GM21529 (cell line): ENCODE data around the gene ZBED1.
"Not testable (repeated sequence)": the region's sequence is repeated elsewhere in the genome, so short reads cannot be mapped to it uniquely, and the experiment has no call there.

Experiments
- ATAC-seq: cut with Tn5 transposase; IDR thresholded peaks from one replicate; pipeline ENCODE4 v1.9.1; 2021; ENCODE audit not compliant: unreplicated experiment

Gene ZBED1

GRCh38 chrX:2520539-2520938, 19.8 kb upstream of the ZBED1 start:
- ATAC-seq = no peak

DNA sequence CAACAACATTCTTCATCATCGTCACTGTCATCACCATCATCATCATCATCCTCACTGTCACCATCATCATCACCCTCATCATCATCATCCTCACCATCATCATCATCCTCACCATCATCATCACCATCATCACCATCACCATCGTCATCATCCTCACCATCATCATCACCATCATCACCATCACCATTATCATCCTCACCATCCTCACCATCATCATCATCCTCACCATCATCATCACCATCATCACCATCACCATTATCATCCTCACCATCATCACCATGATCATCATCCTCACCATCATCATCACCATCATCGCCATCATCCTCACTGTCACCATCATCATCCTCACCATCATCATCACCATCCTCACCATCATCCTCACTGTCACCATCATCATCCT, 18.9 kb upstream of the ZBED1 start:
- ATAC-seq = not testable (repeated sequence)

DNA sequence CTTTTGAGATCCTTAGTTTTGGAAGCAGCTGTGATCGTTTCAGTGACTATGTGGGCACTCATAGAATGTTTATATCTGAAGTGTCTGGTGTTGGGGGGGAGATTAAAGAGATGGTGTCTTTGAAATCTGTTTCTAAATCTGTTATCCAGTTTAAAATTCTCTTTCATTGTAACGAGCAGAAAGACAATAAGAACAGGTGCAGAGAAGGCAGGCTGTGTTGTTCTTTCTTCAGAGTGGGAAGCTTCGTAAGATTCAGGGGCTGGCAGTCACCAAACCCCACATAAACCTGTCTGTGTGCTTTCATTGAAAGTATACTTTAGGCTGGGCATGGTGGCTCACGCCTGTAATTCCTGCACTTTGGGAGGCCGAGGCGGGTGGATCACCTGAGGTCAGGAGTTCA, 16.3 kb upstream of the ZBED1 start:
- ATAC-seq = no peak

DNA sequence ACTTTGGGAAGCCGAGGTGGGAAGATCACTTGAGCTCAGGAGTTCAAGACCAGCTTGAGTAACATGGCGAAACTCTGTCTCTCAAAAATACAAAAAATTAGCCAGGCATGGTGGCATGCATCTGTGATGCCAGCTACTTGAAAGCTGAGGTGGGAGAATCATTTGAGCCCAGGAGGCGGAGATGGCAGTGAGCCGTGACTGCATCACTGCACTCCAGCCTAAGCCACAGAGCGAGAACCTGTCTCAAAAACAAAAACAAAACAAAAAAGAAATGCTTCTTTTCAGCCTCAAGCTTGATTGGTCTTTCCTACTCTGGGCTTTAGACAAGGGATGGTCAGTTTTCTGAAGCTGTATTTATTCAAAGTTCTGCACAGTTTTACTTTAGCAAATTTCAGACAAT, 15.8 kb upstream of the ZBED1 start:
- ATAC-seq = peak; percentile 59

DNA sequence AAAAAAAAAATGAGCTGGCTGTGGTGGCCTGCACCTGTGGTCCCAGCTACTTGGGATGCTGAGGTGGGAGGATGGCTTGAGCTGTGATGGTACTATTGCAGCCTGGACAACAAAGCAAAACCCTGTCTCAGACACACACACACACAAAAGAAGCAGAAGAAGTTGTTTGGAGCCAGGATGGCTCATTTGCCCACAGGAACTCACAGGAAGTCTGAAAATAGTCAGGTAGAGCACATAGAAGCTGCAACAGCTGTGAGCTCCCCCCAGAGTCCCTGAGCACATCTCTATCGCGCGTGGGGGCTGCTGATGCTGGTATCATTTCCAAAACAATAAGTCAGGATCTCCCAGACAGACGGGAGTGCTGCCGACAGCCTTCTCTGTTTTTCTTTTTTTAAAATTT, 13.4 kb upstream of the ZBED1 start:
- no peak for ATAC-seq

GRCh38 chrX:2513121-2513664, 12.4 kb upstream of the ZBED1 start:
- ATAC-seq = no peak

DNA sequence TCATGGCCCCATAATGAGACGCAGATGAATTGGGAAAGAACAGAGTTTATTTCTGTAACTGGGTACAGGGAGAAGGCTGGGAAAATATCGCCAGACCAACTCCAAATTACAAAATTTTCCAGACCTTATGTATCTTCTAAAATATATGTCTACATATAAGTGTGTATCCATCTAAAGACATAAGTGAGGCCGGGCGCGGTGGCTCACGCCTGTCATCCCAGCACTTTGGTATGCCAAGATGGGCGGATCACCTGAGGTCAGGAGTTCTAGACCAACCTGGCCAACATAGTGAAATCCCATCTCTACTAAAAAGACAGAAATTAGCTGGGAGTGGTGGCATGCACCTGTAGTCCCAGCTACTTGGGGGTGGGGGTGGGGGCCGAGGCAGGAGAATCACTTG, 11.7 kb upstream of the ZBED1 start:
- ATAC-seq = no peak

DNA sequence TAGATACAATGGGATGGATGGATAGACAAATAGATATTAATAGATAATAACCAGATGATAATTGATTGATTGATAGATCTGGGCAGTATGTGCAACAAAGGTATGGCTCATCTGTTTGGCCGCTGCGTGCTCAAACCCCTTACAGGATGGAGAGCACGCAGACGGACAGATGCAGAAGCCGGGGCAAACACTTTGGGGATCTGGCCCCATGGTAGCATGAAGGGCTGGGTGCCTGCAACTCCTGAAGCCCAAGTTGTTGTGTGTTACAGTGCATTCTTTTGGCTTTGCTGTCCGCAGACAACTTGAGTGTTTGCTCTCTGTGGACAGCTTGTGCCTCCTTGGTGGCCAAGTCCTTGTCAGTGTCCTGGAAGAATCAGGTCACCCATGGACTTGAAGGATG, 10.6 kb upstream of the ZBED1 start:
- no peak for ATAC-seq

- no peak for ATAC-seq
Observed at GRCh38 chrX:2508648-2509335, 8.0 kb upstream of the ZBED1 start.

DNA sequence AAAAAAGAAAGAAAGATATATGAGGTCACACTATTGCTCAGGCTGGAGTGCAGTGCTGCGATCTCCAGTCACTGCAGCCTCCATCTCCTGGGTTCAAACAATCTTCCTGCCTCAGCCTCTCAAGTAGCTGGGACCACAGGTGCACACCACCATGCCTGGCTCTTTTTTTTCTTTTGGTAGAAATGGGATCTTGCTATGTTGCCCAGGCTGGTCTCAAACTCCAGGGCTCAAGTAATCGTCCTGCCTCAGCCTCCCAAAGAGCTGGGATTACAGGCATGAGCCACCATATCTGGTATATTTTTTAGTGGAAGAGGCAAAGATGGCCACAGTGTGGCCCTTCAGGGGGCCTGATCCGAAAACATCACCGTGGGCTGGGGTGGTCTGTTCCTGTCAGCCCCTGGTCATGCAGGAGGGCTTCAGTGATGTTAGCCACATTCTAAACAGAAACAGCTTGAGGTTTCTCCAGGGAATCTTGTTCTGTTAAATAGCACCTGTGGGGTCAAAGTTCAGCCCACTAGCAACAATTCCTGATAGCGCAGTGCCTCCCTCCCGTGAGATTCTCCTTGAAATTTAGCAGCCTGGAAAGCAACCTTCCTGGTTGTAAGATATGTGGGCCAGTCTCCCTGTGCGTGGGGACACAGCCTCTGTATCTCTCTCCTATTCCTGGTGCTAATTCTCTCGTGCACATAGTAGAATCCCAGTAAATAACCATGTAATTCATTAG, 7.3 kb upstream of the ZBED1 start:
- ATAC-seq = no peak

DNA sequence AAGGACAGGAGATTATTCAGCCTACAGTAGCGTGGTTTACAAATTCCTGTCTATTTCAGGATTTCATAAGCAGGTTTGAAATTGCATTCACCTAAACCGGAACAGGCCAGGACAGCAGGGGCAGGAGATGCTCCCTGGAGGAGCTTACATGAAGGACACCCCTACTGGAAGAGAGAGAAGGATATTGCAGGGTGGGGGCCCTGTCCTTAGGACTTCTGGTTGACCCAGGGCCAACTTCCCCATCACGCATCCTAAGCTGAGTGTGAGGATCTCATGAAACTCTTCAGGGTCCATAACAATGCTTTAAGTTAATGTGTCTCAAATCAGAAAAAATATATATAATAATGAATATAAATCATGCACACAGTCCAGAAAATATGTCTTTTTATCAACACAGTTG, 6.4 kb upstream of the ZBED1 start:
- no peak for ATAC-seq

- ATAC-seq = not testable (repeated sequence)
Observed at GRCh38 chrX:2505341-2505740, 4.6 kb upstream of the ZBED1 start.

GRCh38 chrX:2504706-2505332, 4.0 kb upstream of the ZBED1 start:
- no peak for ATAC-seq

DNA sequence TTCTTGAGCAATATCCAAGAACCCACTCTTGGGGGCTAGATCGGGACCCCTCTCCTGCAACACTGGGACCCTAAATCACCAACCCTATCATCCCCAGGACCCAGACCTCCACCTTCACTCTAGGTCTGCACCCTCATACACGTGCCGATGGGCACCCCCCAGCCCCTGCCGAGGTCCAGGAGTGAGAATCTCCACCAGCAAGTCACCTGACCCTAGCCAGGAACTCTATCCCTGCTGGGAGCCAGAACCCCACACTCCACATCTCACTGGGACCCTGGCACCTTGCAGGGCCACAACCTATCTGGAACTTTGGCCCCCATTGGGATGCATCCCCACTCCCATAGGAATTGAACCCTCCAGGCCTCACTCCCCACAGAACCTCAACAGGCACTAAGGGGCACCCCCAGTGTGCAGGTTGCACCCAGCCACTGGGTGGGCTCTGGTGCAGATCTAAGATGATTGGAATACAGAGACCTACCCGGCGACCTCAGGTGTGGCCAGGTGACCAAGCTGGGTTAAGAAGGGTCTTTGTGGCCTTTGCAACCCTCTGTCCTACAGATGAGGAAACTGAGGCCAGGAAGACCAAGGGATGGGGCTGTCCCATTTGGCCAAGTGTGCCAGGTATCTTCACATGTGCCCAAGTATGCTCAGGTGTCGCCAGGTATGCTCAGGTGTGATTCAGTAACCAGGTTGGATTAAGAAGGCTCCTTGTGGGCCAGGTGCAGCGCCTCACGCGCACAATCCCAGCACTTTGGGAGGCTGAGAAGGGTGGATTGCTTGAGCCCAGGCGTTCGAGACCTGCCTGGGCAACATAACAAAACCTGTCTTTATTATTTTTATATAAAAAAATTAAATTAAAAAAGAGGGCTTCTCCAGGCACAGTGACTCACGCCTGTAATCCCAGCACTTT, 3.1 kb upstream of the ZBED1 start:
- ATAC-seq = no peak

DNA sequence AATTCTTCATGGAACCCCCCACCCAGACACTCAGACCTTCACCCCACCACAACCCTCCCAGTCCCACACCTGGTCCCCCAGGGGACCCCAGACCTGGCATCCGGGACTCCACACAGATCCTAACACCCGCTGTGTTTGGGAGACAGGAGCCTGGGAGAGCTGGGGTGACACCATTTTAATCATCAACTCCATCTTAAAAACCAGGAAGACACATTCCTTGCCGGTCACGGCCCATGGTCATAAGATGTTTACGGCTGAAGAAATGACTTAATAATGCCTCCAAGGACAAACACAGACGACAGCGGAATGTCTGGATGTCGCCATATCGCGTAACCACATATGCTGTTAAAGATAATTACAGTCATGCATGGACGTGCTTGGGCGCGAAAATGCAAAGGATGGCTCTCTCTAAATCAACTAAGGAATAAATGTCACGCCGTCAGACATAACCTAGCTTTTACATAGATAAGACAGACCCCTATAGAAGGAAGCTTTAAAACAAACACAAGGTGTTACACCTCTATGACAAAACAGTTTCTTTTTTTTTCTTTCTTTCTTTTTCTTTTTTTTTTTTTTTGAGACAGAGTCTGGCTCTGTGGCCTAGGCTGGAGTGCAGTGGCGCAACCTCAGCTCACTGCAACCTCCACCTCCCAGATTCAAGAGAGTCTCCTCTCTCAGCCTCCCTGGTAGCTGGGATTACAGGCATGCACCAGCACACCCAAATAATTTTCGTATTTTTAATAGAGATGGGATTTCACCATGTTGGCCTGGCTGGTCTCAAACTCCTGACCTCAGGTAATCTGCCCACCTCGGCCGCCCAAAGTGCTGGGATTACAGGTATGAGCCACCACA, 2.1 kb upstream of the ZBED1 start:
- ATAC-seq = no peak

DNA sequence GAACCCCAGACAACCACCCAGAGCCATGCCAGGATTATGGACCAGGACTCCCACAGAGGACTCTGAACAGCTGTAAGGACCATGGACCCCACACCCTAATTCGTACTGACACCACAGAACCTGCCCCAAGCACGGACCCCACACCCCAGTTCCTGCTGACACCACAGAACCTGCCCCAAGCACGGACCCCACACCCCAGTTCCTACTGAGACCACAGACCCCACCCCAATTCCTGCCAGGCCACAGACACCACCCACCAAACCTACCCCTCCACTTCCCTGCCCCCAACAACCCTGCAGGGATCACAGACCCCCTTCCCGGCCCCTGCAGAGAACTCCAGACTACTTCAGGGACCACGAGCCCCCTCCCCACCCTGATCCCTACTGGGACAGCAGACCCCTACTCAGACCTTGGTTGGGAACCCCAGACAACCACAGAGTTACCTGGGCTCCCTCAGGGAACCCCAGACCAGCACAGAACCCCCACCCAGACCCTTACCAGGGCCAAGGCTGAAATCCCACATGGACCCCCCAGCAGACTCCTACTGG, 1.4 kb upstream of the ZBED1 start:
- ATAC-seq = no peak

DNA sequence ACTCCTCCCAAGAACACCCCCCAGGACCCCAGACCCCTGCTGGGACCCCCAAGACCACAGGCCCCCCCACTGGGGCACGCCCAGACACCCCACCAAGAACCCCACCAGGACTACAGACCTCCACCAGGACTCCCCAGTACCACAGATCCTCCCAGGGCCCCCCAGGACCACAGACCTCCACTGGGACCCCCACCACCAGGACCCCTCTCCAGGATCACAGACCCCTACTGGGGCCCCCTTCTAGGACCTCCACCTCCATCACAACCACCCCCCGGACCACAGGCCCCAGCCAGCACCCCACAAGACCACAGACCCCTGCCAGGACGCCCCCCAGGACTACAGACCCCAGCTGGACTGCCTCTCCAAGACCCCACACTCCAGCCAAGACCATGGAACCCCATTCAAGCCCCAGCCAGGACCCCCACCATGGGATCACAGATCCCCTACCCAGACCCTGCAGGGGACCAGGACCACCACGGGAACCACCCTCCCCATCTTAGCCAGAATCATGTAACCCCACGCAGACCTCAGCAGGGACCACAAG, 855 bp upstream of the ZBED1 start:
- no peak for ATAC-seq

DNA sequence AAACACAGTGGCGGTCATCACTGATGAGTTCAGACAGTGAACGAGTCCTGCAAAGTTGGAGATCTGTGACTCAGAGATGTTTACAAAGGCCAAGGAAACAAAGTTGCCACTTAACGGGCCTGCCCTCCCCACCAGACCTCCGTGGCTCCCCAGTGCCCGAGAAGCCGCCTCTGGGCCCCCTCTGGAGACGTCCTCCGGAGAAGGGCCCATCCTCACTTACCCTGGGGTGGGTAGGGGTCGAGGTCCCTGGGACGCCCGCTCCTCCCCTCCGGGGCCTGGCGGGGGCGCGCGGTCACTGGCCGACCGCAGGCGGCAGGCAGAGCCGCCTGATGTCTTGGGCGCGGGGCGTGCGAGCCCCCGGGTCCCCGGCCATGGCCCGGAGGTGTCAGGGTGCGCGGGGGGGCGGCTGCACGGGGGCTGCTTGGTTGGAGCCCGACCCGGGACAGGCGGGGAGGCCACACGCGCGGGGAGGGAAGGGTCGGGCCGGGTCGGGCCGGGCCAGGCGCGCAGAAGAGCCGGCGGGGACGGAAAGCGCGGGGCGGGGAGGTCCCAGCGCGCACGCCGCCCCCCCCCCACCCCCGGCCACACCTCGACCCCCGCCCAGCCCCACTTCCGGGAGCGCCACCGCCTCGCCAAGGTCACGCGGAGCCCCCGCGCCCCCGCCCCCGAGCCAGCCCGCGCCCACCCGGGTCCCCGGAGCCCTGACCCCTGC, 529 bp downstream of the ZBED1 start:
- peak; percentile 55 for ATAC-seq

GRCh38 chrX:2499507-2499906, 1.3 kb downstream of the ZBED1 start:
- no peak for ATAC-seq
